HepG2 (cell line): Measurements from ENCODE around the gene FKBP1A. TPM values are rescaled to one million over a fixed set of nuclear protein-coding genes. Genes with fewer than 3 reads are reported as not detected.
A peak's percentile ranks its signal among the peaks of the same experiment; 100 is the strongest.

Experiments used
- ADNP ChIP-seq: sonication (generic); formaldehyde crosslinking; IDR thresholded peaks from 2 replicates; pipeline ENCODE4 v1.4.0; 2020; ENCODE audit warnings: missing genetic modification reagents
- CAMTA2 ChIP-seq: sonication (generic); formaldehyde crosslinking; IDR thresholded peaks from 2 replicates; pipeline ENCODE4 v1.4.0; 2020; ENCODE audit warnings: mild to moderate bottlenecking, missing genetic modification reagents, borderline replicate concordance
- CCDC6 ChIP-seq: sonication (generic); formaldehyde crosslinking; IDR thresholded peaks from 2 replicates; pipeline ENCODE4 v1.8.1; 2022; ENCODE audit warnings: mild to moderate bottlenecking, missing genetic modification reagents, moderate library complexity
- HCFC1 ChIP-seq: fragments of 150-350 bp; IDR thresholded peaks from 2 replicates; pipeline ENCODE4 v1.6.1; 2014; ENCODE audit warnings: low read depth, low read length
- JUNB ChIP-seq: sonication (generic); formaldehyde crosslinking; IDR thresholded peaks from 2 replicates; pipeline ENCODE4 v1.8.0; 2022; ENCODE audit warnings: missing genetic modification reagents, mild to moderate bottlenecking, borderline replicate concordance
- KAT2B ChIP-seq: fragments of 150-350 bp; IDR thresholded peaks from 2 replicates; pipeline ENCODE4 v1.6.1; 2014; ENCODE audit warnings: low read depth, low read length, borderline replicate concordance
- RNF2 ChIP-seq: fragments of 450-650 bp; conservative IDR thresholded peaks from 2 replicates; pipeline ENCODE4 v1.6.1; 2016; ENCODE audit warnings: low read depth
- STAT5B ChIP-seq: sonication (generic); formaldehyde crosslinking; IDR thresholded peaks from 2 replicates; pipeline ENCODE4 v1.4.0; 2020; ENCODE audit warnings: missing genetic modification reagents
- TARDBP ChIP-seq: sonication (generic); formaldehyde crosslinking; IDR thresholded peaks from 2 replicates; pipeline ENCODE4 v1.8.0; 2022; ENCODE audit warnings: mild to moderate bottlenecking, missing genetic modification reagents
- THYN1 ChIP-seq: sonication (generic); formaldehyde crosslinking; IDR thresholded peaks from 2 replicates; pipeline ENCODE4 v1.8.1; 2023; ENCODE audit warnings: low read depth, mild to moderate bottlenecking, moderate library complexity, missing genetic modification reagents, borderline replicate concordance
- ZNF264 ChIP-seq: sonication (generic); formaldehyde crosslinking; IDR thresholded peaks from 2 replicates; pipeline ENCODE4 v1.4.0; 2020; ENCODE audit warnings: missing genetic modification reagents
- ZNF30 ChIP-seq: sonication (generic); formaldehyde crosslinking; IDR thresholded peaks from 2 replicates; pipeline ENCODE4 v1.5.0; 2020; ENCODE audit warnings: mild to moderate bottlenecking, missing genetic modification reagents
- ZNF331 ChIP-seq: sonication (generic); formaldehyde crosslinking; IDR thresholded peaks from 2 replicates; pipeline ENCODE4 v1.4.0; 2020; ENCODE audit warnings: missing genetic modification reagents
- ZNF530 ChIP-seq: sonication (generic); formaldehyde crosslinking; IDR thresholded peaks from 2 replicates; pipeline ENCODE4 v1.5.0; 2020; ENCODE audit warnings: low read depth, mild to moderate bottlenecking, missing genetic modification reagents
- ZNF558 ChIP-seq: sonication (generic); formaldehyde crosslinking; IDR thresholded peaks from 2 replicates; pipeline ENCODE4 v1.9.0; 2022; ENCODE audit warnings: mild to moderate bottlenecking, missing genetic modification reagents, borderline replicate concordance
- ZNF720 ChIP-seq: sonication (generic); formaldehyde crosslinking; IDR thresholded peaks from 2 replicates; pipeline ENCODE4 v1.4.0; 2020; ENCODE audit warnings: missing genetic modification reagents
- ZNF790 ChIP-seq: sonication (generic); formaldehyde crosslinking; IDR thresholded peaks from 2 replicates; pipeline ENCODE4 v1.8.0; 2022; ENCODE audit warnings: missing genetic modification reagents, mild to moderate bottlenecking, borderline replicate concordance
- polyA plus RNA-seq, 8 experiments: library from polyadenylated mRNA; depleted of rRNA in 3 of 8; stranded (reverse) in 7 of 8; unstranded in 1 of 8; fragments of >200 nt; fragmentation: Illumina TruSeq in 4 of 8; extraction: Trizol in 4 of 8; gene quantifications; 2 replicates each; pipeline versions ENCODE4 v1.2.1 to v1.2.3, GENCODE V29; 2011 to 2016; ENCODE audit warnings: low read depth in 4 of 8, missing spikeins in 1 of 8, mixed read lengths in 1 of 8; ENCODE audit not compliant: insufficient read depth in 1 of 8
- total RNA-seq, 5 experiments: library from RNA; depleted of rRNA; stranded (reverse); fragments of >200 nt; fragmentation: Illumina TruSeq; extraction: Trizol; gene quantifications; 2 replicates each; pipeline ENCODE4 v1.2.3, GENCODE V29; 2016; ENCODE audit warnings: low read depth in 1 of 5
- TF ChIP-seq, protein P1 (sequence below), 2 experiments: sonication (generic) in 1 of 2; formaldehyde crosslinking in 1 of 2; IDR thresholded peaks; 2 replicates each; pipeline versions ENCODE4 v1.5.1 to v1.6.1; 2011 to 2020; ENCODE audit warnings: borderline replicate concordance in 1 of 2, low read depth in 1 of 2, low read length in 1 of 2, mild to moderate bottlenecking in 1 of 2, missing genetic modification reagents in 1 of 2, moderate library complexity in 1 of 2
- TF ChIP-seq, protein P2 (sequence below): sonication (generic); formaldehyde crosslinking; IDR thresholded peaks from 2 replicates; pipeline ENCODE4 v1.8.0; 2023; ENCODE audit warnings: mild to moderate bottlenecking, missing genetic modification reagents
- TF ChIP-seq, protein P3 (sequence below): sonication (generic); formaldehyde crosslinking; IDR thresholded peaks from 2 replicates; pipeline ENCODE4 v1.4.0; 2020; ENCODE audit warnings: missing genetic modification reagents, borderline replicate concordance
- TF ChIP-seq, protein P4 (sequence below): sonication (generic); formaldehyde crosslinking; IDR thresholded peaks from 2 replicates; pipeline ENCODE4 v1.8.1; 2023; ENCODE audit warnings: mild to moderate bottlenecking, missing genetic modification reagents, borderline replicate concordance
- TF ChIP-seq, protein P5 (sequence below): sonication (generic); formaldehyde crosslinking; IDR thresholded peaks from 2 replicates; pipeline ENCODE4 v1.5.0; 2020; ENCODE audit warnings: missing genetic modification reagents

Gene FKBP1A
- total and polyA plus RNA-seq, 2 of the 13 experiments (the other 11 are each of a cell fraction or from before 2014, with no cell fraction given): 119 to 468 TPM

DNA sequence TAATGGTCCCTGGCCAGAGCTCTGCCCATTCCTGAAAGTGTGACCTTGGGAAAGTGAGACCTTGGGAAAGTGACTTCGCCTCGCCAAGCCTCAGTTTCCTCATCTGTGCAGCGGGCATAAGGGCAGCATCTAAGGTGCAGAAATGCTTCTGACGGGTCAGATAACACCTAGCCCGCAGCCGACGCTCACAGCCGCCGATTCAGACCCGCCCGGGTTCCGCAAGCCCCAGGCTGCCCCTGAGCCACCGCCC, 486 bp downstream of the FKBP1A start (continued):
- TF ChIP-seq STAT5B (CRISPR knock-in tag) (no peak), CCDC6 (no peak; the same call in 1 of the 2 replicates), ZNF331 (CRISPR knock-in tag) (no peak), JUNB (CRISPR knock-in tag) (no peak), ADNP (CRISPR knock-in tag) (peak; percentile 20; the same call in 1 of the 2 replicates), ZNF530 (CRISPR knock-in tag) (no peak), ZNF790 (0 out of 2 replicates have a peak, but pooled peaks have one; percentile 71), ZNF264 (CRISPR knock-in tag) (0 out of 2 replicates have a peak, but pooled peaks have one; percentile 35), KAT2B (no peak), HCFC1 (no peak), CAMTA2 (0 out of 2 replicates have a peak, but pooled peaks have one; percentile 11), TARDBP (CRISPR knock-in tag) (no peak; the same call in 1 of the 2 replicates), ZNF720 (CRISPR knock-in tag) (no peak), ZNF558 (CRISPR knock-in tag) (peak; percentile 25; the same call in 1 of the 2 replicates), RNF2 (no peak), THYN1 (no peak), ZNF30 (CRISPR knock-in tag) (no peak)
- TF ChIP-seq, protein P1, sequence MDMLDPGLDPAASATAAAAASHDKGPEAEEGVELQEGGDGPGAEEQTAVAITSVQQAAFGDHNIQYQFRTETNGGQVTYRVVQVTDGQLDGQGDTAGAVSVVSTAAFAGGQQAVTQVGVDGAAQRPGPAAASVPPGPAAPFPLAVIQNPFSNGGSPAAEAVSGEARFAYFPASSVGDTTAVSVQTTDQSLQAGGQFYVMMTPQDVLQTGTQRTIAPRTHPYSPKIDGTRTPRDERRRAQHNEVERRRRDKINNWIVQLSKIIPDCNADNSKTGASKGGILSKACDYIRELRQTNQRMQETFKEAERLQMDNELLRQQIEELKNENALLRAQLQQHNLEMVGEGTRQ (IDR thresholded peaks at IDR 0.05; ENCODE audit: low read depth, low read length): no peak
- TF ChIP-seq, protein P1 (CRISPR knock-in tag; IDR thresholded peaks at IDR 0.05; ENCODE audit: borderline replicate concordance): no peak
- TF ChIP-seq, protein P2, sequence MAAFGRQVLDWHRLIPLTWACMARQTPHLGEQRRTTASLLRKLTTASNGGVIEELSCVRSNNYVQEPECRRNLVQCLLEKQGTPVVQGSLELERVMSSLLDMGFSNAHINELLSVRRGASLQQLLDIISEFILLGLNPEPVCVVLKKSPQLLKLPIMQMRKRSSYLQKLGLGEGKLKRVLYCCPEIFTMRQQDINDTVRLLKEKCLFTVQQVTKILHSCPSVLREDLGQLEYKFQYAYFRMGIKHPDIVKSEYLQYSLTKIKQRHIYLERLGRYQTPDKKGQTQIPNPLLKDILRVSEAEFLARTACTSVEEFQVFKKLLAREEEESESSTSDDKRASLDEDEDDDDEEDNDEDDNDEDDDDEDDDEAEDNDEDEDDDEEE: no peak
- TF ChIP-seq, protein P3, sequence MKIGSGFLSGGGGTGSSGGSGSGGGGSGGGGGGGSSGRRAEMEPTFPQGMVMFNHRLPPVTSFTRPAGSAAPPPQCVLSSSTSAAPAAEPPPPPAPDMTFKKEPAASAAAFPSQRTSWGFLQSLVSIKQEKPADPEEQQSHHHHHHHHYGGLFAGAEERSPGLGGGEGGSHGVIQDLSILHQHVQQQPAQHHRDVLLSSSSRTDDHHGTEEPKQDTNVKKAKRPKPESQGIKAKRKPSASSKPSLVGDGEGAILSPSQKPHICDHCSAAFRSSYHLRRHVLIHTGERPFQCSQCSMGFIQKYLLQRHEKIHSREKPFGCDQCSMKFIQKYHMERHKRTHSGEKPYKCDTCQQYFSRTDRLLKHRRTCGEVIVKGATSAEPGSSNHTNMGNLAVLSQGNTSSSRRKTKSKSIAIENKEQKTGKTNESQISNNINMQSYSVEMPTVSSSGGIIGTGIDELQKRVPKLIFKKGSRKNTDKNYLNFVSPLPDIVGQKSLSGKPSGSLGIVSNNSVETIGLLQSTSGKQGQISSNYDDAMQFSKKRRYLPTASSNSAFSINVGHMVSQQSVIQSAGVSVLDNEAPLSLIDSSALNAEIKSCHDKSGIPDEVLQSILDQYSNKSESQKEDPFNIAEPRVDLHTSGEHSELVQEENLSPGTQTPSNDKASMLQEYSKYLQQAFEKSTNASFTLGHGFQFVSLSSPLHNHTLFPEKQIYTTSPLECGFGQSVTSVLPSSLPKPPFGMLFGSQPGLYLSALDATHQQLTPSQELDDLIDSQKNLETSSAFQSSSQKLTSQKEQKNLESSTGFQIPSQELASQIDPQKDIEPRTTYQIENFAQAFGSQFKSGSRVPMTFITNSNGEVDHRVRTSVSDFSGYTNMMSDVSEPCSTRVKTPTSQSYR (CRISPR knock-in tag): 0 out of 2 replicates have a peak, but pooled peaks have one; percentile 2
- TF ChIP-seq, protein P4, sequence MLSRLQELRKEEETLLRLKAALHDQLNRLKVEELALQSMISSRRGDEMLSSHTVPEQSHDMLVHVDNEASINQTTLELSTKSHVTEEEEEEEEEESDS (CRISPR knock-in tag): 0 out of 2 replicates have a peak, but pooled peaks have one; percentile 15
- TF ChIP-seq, protein P5, sequence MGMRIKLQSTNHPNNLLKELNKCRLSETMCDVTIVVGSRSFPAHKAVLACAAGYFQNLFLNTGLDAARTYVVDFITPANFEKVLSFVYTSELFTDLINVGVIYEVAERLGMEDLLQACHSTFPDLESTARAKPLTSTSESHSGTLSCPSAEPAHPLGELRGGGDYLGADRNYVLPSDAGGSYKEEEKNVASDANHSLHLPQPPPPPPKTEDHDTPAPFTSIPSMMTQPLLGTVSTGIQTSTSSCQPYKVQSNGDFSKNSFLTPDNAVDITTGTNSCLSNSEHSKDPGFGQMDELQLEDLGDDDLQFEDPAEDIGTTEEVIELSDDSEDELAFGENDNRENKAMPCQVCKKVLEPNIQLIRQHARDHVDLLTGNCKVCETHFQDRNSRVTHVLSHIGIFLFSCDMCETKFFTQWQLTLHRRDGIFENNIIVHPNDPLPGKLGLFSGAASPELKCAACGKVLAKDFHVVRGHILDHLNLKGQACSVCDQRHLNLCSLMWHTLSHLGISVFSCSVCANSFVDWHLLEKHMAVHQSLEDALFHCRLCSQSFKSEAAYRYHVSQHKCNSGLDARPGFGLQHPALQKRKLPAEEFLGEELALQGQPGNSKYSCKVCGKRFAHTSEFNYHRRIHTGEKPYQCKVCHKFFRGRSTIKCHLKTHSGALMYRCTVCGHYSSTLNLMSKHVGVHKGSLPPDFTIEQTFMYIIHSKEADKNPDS (CRISPR knock-in tag): no peak
